ENCODE data around the gene BMP5.
"Not testable (repeated sequence)": the region's sequence is repeated elsewhere in the genome, so short reads cannot be mapped to it uniquely, and the experiment has no call there.

The BMP5 gene

GRCh38 chr6:55875400-55875799 lies at the start of gene BMP5:
Gene BMP5, minus strand, starts transcription at chr6:55875590. Its CDS starts 725 bp downstream, at chr6:55874865.
- no peak for DNase-seq

GRCh38 chr6:55922406-55922805 lies 47.0 kb upstream of the BMP5 start:
- no peak for DNase-seq

DNA sequence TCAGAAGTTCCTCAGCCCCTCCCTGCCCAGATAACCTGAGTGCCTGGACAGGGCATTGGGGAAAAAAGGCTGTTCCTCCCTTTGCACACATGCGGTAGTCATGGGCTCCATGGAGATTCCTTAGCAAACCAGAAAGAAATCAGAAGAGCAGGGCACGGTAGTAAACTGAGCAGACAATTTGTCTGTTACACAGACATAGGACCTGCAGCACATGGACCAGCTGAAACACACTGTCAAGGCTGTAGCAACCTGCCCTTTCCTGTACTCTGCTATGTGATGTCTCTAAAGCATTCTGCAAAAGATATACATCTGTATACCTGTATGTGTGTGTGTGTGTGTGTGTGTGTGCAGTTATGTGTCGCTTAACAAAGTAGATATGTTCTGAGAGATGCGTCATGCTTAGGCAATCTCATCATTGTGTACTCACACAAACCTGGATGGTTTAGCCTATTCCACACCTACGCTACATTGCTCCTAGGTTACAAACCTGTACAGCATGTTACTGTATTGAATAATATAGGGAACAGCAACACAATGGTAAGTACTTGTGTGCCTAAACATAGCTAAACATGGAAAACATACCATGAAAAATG lies 44.4 kb upstream of the BMP5 start:
- DNase-seq = no peak

- DNase-seq = no peak
These were observed 43.2 kb upstream of the BMP5 start for GRCh38 chr6:55918639-55919038.

DNA sequence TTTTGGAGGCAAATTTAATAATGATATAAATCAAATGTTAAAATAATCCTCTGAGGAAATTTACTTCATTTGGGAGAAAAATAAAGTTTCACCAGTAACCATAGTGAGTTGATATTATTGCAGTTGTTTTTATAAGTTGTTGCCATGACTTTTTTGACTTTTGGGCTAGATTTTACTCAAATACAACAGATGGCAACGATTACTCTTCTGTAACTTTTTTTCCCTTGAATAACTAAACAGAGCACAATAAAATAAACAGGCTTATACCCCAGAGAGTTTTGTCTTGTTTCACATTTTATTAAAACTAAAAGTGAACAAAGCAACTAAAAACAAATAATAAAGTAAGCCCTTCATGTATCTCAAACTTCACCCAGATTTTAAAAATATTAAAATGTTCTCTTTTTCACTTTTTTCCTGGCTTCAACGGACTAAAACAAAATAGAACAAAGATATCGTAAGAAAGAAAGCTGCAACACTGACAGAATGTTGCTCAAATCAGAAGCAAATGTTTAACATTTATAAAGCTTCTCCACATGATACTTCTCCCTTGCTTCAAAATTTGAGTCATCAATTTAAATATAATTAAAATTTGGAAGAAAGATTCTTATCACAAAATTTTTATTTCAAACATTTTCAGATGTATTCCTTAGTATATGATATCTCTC lies 42.5 kb upstream of the BMP5 start:
- no peak for DNase-seq

DNA sequence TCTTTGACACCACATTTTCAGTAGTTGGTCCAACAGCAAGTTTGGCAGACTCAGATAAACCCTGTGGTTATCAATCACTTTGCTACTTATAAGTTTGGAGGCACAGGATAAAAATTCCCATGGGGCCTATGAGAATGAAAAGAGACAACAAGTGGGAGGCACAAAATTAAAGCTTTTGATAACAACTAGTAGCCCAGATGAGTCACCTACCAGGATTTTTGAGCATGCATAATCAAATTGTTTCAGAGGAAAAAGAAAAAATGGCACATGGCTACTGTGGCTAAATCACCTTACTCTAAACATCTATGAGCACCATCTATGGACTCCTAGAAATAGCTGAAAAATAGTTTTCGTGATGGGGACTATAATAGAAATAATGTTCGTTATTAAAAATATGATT lies 40.8 kb upstream of the BMP5 start:
- no peak for DNase-seq

DNA sequence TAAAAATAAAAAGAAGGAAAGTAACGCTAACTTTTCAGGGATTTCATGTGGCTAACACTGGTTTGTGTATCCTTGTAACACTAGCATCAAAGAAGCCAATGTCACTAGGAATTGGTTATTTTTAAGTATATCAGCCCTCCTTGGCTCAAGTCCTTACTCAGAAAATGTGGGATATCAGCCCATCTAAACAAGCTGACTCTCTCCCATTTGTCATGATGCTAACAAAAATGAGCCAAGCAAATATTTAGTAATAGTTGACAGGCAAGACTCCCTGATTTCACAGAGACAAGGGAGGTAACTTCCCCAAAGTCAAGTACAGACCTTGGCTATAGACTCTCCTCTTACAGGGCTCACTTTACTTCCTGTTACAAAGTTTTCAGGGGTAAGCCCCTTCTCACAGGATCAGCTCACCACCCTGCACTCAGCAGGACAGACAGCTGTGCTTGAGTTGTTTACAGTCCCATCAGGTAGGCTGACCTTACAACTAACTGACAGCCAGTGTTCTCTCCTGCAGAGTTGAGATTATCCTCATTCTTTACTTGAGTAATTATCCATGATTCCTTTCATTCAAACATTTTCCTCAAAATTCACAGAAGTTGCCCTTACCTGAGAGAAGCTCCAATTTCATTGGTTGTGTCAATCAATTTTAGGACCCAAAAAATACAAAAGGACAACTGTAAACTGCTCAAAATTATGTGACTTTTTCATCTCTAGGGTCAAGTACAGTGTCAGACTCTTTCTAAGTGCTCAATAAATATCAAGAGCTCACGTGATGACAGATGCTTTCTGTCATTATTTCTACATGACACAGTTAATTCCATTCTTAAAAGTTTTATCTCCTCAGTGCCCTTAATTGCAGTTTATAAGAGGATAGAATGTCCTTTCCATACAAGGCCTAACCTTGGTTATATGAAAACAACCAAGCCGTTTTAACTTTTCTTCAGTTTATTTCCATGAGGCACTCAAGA lies 38.1 kb upstream of the BMP5 start:
- DNase-seq = no peak

DNA sequence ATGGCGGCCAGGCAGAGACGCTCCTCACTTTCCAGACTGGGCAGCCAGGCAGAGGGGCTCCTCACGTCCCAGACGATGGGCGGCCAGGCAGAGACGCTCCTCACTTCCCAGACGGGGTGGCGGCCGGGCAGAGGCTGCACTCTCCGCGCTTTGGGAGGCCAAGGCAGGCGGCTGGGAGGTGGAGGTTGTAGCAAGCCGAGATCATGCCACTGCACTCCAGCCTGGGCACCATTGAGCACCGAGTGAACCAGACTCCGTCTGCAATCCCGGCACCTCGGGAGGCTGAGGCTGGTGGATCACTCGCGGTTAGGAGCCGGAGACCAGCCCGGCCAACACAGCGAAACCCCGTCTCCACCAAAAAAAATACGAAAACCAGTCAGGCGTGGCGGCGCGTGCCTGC lies 35.1 kb upstream of the BMP5 start:
- not testable (repeated sequence) for DNase-seq

GRCh38 chr6:55909911-55910310 lies 34.5 kb upstream of the BMP5 start:
- DNase-seq = not testable (repeated sequence)

DNA sequence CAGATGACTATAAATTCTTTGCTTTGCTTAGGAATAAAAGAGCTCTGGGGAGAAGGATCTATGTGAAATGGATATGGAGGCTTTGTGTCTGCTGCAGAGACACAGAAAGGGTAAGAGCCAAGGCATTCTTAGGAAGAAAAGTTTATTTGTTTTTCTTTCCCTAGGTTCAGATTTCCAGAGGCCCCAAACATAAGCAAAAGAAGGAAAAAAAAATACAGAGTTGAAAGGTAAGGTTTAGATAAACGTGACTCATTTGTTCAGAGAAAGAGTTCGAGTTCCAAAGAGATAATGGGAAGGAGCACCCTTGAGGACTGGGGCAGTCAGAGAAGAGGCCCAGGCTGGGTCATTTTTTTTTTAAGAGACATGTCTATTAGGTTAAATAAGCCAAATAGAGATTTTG lies 27.4 kb upstream of the BMP5 start:
- no peak for DNase-seq

DNA sequence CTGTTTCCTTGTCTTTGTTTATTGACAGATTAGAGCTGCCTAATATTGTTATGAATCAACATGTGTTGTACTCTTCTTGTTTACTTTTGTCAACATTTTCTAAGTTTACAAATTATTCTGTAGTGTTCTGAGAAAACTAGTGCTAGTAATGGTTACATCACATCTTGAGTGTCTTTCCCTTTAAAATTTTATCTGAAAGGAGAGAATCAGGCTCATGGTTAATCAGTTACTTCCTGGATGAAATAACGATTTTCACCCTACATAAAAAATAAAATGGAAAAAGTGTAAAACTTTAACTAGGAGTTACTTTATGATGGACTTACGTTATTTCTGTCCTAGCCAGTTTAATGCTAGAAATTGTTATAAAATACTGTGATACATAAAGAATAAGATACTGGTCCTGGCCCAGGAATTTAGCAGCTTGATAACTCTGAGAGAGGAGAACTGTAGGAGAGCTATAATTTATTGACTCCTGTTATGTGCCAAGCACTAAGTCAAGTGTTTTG lies 26.4 kb upstream of the BMP5 start:
- DNase-seq = no peak

DNA sequence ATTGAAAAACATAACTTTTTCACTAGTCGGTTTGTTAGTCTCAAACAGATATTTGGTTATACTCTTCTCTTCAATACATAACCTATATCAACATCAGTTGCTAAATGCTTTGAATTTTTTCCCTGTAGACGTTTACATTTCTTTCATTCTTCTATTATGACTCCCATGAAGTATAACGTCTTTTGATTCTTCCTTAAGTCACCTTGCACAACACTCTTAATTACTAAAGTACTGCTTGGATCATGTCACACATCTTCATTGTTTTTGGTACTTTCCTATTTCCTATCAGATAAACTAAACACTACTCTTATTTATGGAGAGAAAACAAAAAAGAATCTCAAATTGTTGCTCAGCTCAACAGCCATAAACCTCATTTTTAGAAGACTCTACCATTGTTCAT lies 23.0 kb upstream of the BMP5 start:
- no peak for DNase-seq

- DNase-seq = no peak
These were observed 22.0 kb upstream of the BMP5 start for GRCh38 chr6:55897346-55897745.

- no peak for DNase-seq
These were observed 20.8 kb upstream of the BMP5 start for GRCh38 chr6:55895972-55896730.

DNA sequence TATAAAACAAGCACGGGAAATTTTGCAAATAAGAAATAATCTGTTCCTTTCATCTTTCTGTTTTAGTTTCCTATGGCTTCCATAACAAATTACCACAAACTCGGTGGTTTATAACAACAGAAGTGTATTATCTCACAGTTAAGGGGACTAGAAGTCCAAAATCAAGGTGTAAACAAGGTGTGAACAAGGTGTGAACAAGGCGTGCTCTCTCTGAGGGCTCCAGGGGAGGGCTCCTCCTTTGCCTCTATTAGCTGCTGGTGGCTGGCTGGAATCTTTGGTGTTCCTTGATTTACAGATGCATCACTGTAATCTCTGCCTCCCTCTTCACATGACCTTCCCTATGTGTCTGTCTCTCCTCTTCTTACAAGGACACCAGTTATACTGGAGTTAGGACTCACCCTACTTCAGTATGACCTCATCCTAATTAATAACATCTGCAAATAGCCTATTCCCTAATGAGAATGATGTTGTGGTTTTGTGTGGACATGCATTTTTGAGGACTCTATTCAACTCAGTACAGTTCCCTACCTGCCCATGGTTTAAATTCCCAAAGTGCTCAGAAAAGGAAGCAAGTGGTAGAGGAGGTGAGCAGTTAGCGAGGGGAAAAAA lies 17.5 kb upstream of the BMP5 start:
- DNase-seq = no peak

DNA sequence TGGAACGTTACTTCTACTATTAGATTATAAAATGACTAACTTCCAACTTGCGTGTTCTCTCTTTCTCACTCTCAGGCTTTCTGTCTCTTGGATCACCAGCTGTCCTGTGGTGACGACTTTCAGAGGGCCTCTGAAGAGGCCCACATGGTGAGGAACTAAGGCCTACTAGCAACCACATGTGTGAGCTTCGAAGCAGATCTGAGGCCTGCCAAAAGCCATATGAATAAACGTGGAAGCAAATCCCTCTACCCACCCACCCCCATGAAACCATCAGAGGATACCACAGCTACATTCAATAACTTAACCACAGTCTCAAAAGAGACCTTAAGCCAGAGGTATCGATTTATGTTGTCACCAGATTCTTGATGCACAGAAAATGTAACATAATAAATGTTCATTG lies 13.5 kb upstream of the BMP5 start:
- no peak for DNase-seq

- DNase-seq = no peak
These were observed 10.9 kb upstream of the BMP5 start for GRCh38 chr6:55886185-55886836.

GRCh38 chr6:55882718-55883569 lies 7.6 kb upstream of the BMP5 start:
- no peak for DNase-seq

DNA sequence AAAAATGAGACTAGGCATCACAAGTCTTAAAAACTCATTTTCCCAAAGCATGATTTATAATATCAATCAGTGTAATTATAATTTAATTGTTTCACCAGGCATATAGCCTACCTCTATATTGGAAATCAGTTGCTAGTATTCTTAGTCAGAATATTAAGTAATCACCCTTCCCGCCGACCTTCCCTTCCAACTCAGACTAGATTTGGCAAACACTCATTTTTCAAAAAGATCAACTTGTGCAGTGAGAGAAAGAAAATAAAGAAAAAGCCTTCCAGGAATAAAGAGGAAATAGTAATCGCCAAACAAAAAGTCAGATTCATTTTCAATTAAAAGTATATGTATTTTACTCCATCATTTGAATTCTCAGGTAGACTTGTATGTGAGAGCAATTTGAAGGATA lies 1.9 kb upstream of the BMP5 start:
- DNase-seq = no peak

- DNase-seq = no peak
These were observed 1.1 kb downstream of the BMP5 start for GRCh38 chr6:55874316-55874715.

DNA sequence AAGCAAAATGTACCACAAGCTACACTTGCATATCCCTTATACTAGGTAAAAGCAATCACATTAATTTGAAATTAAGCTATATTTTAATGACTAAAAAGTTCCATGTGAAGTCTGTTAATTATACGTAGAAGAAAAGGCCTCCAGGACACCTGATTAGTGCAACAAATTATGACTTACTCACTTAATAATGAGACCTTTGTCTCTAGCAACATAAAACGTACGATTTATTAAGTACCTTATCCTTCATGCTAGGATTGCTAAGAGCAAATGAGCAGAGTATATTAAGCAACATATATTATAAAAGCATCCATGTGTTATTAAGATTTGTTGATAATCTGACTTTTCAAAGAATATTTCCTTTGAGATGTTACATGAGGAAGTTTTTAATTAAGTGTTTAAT lies 2.5 kb downstream of the BMP5 start:
- DNase-seq = no peak

Measured in NCI-H1436 treated with DMSO at 0.1 percent for 48 hours (cell line).